ENCODE data around the gene PGR. TPM values are rescaled to one million over a fixed set of nuclear protein-coding genes. Genes with fewer than 3 reads are reported as not detected.

Gene PGR
- total RNA-seq, 1 experiment from 2014 or later = 0.20 TPM

- TF ChIP-seq AFF4 (CRISPR knock-in tag; IDR thresholded peaks at IDR 0.05; ENCODE audit: borderline replicate concordance) (no peak), AR (CRISPR knock-in tag; IDR thresholded peaks at IDR 0.05) (no peak)
Observed at GRCh38 chr11:101096036-101096704, 33.4 kb downstream of the PGR start (continued).

- ATAC-seq (no peak), DNase-seq (ENCODE audit: low spot score) (no peak)
- Mint-ChIP-seq H3K9me3 (peaks cover 19% of the 10 kb centered on the region), H3K4me3 (no peak overlapping the region), H3K36me3 (no peaks in the 10 kb centered on the region), H3K27ac (no peak overlapping the region), H3K4me1 (no peaks in the 10 kb centered on the region), H3K27me3 (ENCODE audit: low read depth) (no peaks in the 10 kb centered on the region)
- CTCF ChIA-PET = no interaction called here
- TF ChIP-seq ETV6 (CRISPR knock-in tag; IDR thresholded peaks at IDR 0.05) = no peak
- POLR2A ChIA-PET = no interaction called here
Observed at GRCh38 chr11:101091781-101092180, 37.8 kb downstream of the PGR start.

GRCh38 chr11:101090679-101091270 is 38.8 kb downstream of the PGR start:
- H3K4me1 Mint-ChIP-seq = no peaks in the 10 kb centered on the region
- H3K4me3 Mint-ChIP-seq = no peak overlapping the region
- H3K27me3 Mint-ChIP-seq (ENCODE audit: low read depth) = no peaks in the 10 kb centered on the region
- CTCF ChIA-PET = no interaction called here
- peaks cover 26% of the 10 kb centered on the region for H3K9me3 Mint-ChIP-seq
- H3K27ac Mint-ChIP-seq = no peak overlapping the region
- TF ChIP-seq TEAD1 (CRISPR knock-in tag; IDR thresholded peaks at IDR 0.05) = no peak
- TF ChIP-seq ZNF138 (CRISPR knock-in tag; conservative IDR thresholded peaks at IDR 0.05) = no peak
- TF ChIP-seq ATF1 (CRISPR knock-in tag; IDR thresholded peaks at IDR 0.05) = no peak
- no peak for DNase-seq (ENCODE audit: low spot score)
- POLR2A ChIA-PET = no interaction called here
- no peaks in the 10 kb centered on the region for H3K36me3 Mint-ChIP-seq
- ATAC-seq = no peak

GRCh38 chr11:101083335-101083734 is 46.3 kb downstream of the PGR start:
- DNase-seq (ENCODE audit: low spot score) = no peak
- Mint-ChIP-seq H3K27me3 (ENCODE audit: low read depth) (no peaks in the 10 kb centered on the region), H3K4me3 (no peak overlapping the region), H3K9me3 (peaks cover 67% of the 10 kb centered on the region), H3K4me1 (peaks cover 19% of the 10 kb centered on the region), H3K36me3 (peaks cover 31% of the 10 kb centered on the region), H3K27ac (no peak overlapping the region)
- CTCF ChIA-PET = no interaction called here
- POLR2A ChIA-PET = no interaction called here
- no peak for TF ChIP-seq ZNF219 (CRISPR knock-in tag; IDR thresholded peaks at IDR 0.05; ENCODE audit: borderline replicate concordance)
- TF ChIP-seq E2F4 (CRISPR knock-in tag; IDR thresholded peaks at IDR 0.05; ENCODE audit: borderline replicate concordance, low read depth) = no peak
- no peak for TF ChIP-seq CDX4 (CRISPR knock-in tag; IDR thresholded peaks at IDR 0.05; ENCODE audit: borderline replicate concordance)
- no peak for TF ChIP-seq CTCF (IDR thresholded peaks at IDR 0.05)
- no peak for TF ChIP-seq NR2C2 (CRISPR knock-in tag; IDR thresholded peaks at IDR 0.05)
- TF ChIP-seq CREM (CRISPR knock-in tag; IDR thresholded peaks at IDR 0.05) = no peak
- TF ChIP-seq ZMAT4 (CRISPR knock-in tag; IDR thresholded peaks at IDR 0.05) = no peak
- TF ChIP-seq HMGA2 (CRISPR knock-in tag; IDR thresholded peaks at IDR 0.05) = no peak
- ATAC-seq = peak; percentile 78

Measured in WTC11 (cell line).